NCI-H345 (cell line): ENCODE results near the gene ZBED4.

Source experiments
- DNase-seq: peaks from one replicate; lab custom pipeline; 2025; lab: John Stamatoyannopoulos, UW

The ZBED4 gene

GRCh38 chr22:49921508-49922278 lies 68.0 kb downstream of the ZBED4 start:
- no peak for DNase-seq

GRCh38 chr22:49922484-49922883 lies 68.8 kb downstream of the ZBED4 start:
- DNase-seq = no peak

- DNase-seq = no peak
These were observed 69.3 kb downstream of the ZBED4 start for GRCh38 chr22:49922926-49923325.

- DNase-seq = no peak
These were observed 69.8 kb downstream of the ZBED4 start for GRCh38 chr22:49923445-49923844.

- DNase-seq = no peak
These were observed 70.6 kb downstream of the ZBED4 start for GRCh38 chr22:49924113-49924833.

GRCh38 chr22:49925525-49926128 lies 72.0 kb downstream of the ZBED4 start:
- DNase-seq = no peak

GRCh38 chr22:49926916-49927315 lies 73.3 kb downstream of the ZBED4 start:
- no peak for DNase-seq

GRCh38 chr22:49927483-49928184 lies 74.0 kb downstream of the ZBED4 start:
- DNase-seq = no peak

GRCh38 chr22:49928185-49928495 lies 74.5 kb downstream of the ZBED4 start:
- no peak for DNase-seq

- no peak for DNase-seq
These were observed 75.0 kb downstream of the ZBED4 start for GRCh38 chr22:49928555-49929210.

- DNase-seq = peak; percentile 36
These were observed 75.8 kb downstream of the ZBED4 start for GRCh38 chr22:49929211-49929979.

- no peak for DNase-seq
These were observed 76.4 kb downstream of the ZBED4 start for GRCh38 chr22:49929994-49930575.

GRCh38 chr22:49930596-49931412 lies 77.2 kb downstream of the ZBED4 start:
- DNase-seq = peak; percentile 38

- DNase-seq = no peak
These were observed 79.9 kb downstream of the ZBED4 start for GRCh38 chr22:49933236-49934159.

GRCh38 chr22:49934160-49934890 lies 80.7 kb downstream of the ZBED4 start:
- no peak for DNase-seq

GRCh38 chr22:49934891-49935557 lies 81.4 kb downstream of the ZBED4 start:
- DNase-seq = no peak

- no peak for DNase-seq
These were observed 81.9 kb downstream of the ZBED4 start for GRCh38 chr22:49935561-49935960.
